Measurements from ENCODE around the gene CD33.
"Not testable (repeated sequence)": the region's sequence is repeated elsewhere in the genome, so short reads cannot be mapped to it uniquely, and the experiment has no call there.

The CD33 gene

DNA sequence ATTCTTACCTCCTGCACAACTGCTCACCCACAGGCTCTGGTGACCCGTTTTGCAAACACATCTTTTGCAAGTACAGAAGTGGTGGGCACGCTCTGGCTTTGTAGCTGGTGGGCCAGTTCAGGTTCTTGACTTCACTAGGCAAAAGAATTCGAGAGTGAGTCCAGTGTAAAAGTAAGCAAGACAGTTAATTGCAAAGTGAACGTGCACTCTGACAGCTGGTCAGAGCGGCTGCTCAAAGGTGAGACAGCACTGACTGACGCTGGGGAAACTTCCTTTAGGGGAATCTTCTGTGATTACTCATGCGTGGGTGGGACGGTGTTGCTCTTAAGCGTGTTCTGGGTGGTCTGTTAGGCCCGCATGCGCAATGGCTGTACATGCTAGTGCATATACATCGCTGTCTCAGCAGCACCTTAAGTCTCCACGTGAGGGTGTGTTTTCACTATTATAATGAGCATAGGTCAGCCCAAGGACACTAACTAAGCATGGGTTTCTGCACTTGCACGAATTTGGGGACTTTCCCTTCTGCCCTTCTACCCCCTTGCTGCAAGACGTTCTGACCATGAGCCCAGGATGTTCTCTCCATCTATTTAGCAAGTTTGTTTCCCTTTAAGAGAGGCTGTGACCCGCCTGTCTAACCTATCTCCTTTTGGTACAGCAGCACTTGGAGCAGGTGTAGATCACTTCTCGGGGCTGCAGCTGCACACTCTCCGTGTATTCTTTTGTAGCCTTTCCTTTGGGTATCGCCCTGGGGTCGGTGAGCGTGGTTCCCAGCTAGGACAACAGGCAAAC, 30.2 kb upstream of the CD33 start:
- H3K4me3 ChIP-seq (ENCODE audit: low read depth in 1 of 2, low read length in 2 of 2) = no peak overlapping the region
- H3K27me3 ChIP-seq (ENCODE audit: low read depth, low read length) = no peaks in the 10 kb centered on the region
- no peaks in the 10 kb centered on the region for H3K4me1 ChIP-seq (ENCODE audit: control insufficient read depth in 1 of 2, insufficient read depth in 2 of 2, low read length in 2 of 2)
- no peaks in the 10 kb centered on the region for H3K9me3 ChIP-seq (ENCODE audit: control insufficient read depth in 1 of 2, low read length in 2 of 2)
- no peaks in the 10 kb centered on the region for H3K36me3 ChIP-seq (ENCODE audit: control insufficient read depth in 1 of 2, insufficient read depth in 2 of 2, low read length in 2 of 2)
- H3K27ac ChIP-seq (ENCODE audit: low read length) = no peak overlapping the region

DNA sequence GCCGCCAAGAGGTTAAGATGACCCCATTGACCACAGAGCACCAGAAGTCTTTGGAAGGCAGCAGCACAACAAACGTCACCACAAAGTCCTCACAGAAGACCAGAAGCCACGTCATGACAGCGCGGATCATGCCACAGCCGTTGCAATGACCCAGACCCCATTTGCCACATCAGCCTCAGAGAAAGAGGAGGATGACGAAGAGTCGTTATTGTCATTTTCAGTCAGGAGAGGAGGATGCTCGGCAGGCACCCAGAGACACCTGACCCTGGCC, 29.6 kb upstream of the CD33 start:
- Histone ChIP-seq H3K4me1 (ENCODE audit: control insufficient read depth in 1 of 2, insufficient read depth in 2 of 2, low read length in 2 of 2) (no peaks in the 10 kb centered on the region), H3K9me3 (ENCODE audit: control insufficient read depth in 1 of 2, low read length in 2 of 2) (no peaks in the 10 kb centered on the region), H3K4me3 (ENCODE audit: low read depth in 1 of 2, low read length in 2 of 2) (no peak overlapping the region), H3K27me3 (ENCODE audit: low read depth, low read length) (no peaks in the 10 kb centered on the region), H3K36me3 (ENCODE audit: control insufficient read depth in 1 of 2, insufficient read depth in 2 of 2, low read length in 2 of 2) (no peaks in the 10 kb centered on the region), H3K27ac (ENCODE audit: low read length) (no peak overlapping the region)

DNA sequence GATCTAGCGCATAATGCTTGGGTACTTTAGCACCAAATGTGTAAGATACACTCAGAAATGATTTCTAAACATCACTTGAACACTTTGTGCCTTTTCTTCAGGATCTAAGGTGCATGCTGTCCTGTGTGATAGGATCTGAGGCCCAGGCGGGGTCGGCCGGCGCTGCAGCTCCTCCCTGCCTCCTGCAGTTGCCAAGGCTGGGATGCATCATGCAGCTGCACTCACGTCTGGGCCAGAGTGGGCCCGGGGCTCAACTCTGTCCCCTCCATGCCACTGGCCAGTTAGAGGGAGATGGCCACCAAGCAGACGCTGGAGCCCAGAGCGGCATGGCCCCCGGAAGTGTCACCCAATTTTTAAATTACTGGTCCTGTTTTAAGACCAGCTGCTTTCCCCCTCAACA, 29.3 kb upstream of the CD33 start:
- no peaks in the 10 kb centered on the region for H3K36me3 ChIP-seq (ENCODE audit: control insufficient read depth in 1 of 2, insufficient read depth in 2 of 2, low read length in 2 of 2)
- H3K4me3 ChIP-seq (ENCODE audit: low read depth in 1 of 2, low read length in 2 of 2) = no peak overlapping the region
- H3K4me1 ChIP-seq (ENCODE audit: control insufficient read depth in 1 of 2, insufficient read depth in 2 of 2, low read length in 2 of 2) = no peaks in the 10 kb centered on the region
- no peaks in the 10 kb centered on the region for H3K27me3 ChIP-seq (ENCODE audit: low read depth, low read length)
- H3K27ac ChIP-seq (ENCODE audit: low read length) = no peak overlapping the region
- no peaks in the 10 kb centered on the region for H3K9me3 ChIP-seq (ENCODE audit: control insufficient read depth in 1 of 2, low read length in 2 of 2)

DNA sequence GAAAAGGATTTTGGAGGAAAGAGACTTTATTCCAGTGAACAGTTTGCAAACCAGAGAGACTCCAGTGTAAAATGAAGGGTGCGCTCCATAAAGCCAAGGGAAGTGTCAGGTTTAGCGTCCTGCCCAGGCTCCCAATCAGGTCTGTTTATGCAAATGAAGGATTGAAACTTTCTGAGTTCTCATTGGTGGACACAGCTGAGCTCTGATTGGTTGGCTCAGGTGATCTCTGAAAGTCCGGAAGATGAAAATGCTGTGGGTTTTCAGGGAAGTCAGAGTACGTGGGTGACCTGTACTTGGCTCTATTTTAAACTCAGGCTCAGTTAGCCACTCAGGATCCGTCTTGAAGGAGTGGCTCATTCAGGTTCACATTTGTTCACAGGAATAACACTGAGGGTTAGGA, 28.7 kb upstream of the CD33 start:
- Histone ChIP-seq H3K27me3 (ENCODE audit: low read depth, low read length) (no peaks in the 10 kb centered on the region), H3K4me1 (ENCODE audit: control insufficient read depth in 1 of 2, insufficient read depth in 2 of 2, low read length in 2 of 2) (no peaks in the 10 kb centered on the region), H3K36me3 (ENCODE audit: control insufficient read depth in 1 of 2, insufficient read depth in 2 of 2, low read length in 2 of 2) (no peaks in the 10 kb centered on the region), H3K9me3 (ENCODE audit: control insufficient read depth in 1 of 2, low read length in 2 of 2) (no peaks in the 10 kb centered on the region), H3K27ac (ENCODE audit: low read length) (no peak overlapping the region), H3K4me3 (ENCODE audit: low read depth in 1 of 2, low read length in 2 of 2) (no peak overlapping the region)

DNA sequence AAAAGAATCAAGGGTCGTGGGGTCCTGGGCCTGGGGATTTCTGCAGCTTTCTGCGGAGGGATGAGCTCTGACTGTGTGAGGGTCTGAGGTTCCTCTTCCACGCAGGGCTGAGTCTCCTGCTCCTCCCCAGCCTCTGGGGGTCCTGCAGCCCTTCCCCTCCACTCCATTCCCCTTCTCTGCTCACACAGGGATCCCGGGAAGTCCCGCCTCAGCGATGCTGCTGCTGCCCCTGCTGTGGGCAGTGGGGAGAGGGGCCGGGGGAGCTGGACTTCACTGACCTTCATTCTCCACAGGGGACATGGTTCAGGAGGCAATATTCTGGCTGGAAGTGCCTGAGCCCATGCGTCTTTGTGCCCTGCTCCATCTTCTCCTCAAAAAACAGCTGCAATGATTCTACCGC, 26.2 kb upstream of the CD33 start:
- no peaks in the 10 kb centered on the region for H3K36me3 ChIP-seq (ENCODE audit: control insufficient read depth in 1 of 2, insufficient read depth in 2 of 2, low read length in 2 of 2)
- no peaks in the 10 kb centered on the region for H3K9me3 ChIP-seq (ENCODE audit: control insufficient read depth in 1 of 2, low read length in 2 of 2)
- no peaks in the 10 kb centered on the region for H3K4me1 ChIP-seq (ENCODE audit: control insufficient read depth in 1 of 2, insufficient read depth in 2 of 2, low read length in 2 of 2)
- no peaks in the 10 kb centered on the region for H3K27me3 ChIP-seq (ENCODE audit: low read depth, low read length)
- no peak overlapping the region for H3K4me3 ChIP-seq (ENCODE audit: low read depth in 1 of 2, low read length in 2 of 2)
- H3K27ac ChIP-seq (ENCODE audit: low read length) = no peak overlapping the region

DNA sequence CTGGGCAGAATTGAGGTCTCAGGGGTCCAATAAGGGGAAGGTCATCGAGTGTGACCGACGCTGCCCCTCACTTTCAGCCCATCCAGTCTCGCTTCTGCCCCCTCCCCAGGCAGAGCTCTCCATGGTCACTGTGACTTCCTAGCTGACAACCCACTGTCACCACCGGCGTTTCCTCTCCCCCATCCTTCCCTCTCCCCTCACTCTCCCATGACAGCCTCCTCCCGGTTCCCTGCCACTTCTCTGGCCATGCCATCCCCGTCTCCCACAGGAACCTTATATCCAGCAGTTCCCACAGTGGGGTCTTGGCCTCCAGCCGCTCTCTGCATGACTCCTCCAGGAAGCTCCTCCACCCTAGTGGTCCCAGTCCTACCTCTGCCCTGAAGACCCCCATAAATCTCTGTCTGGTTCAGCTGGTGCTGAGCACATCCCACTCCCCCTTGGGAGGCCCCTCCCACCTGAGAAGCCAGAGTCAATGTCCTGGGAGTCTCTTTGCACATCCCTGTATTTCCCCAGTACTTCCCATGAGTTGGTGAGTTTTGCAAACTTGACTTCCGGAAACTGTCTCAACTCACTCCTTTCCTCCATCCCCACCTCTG, 24.7 kb upstream of the CD33 start:
- Histone ChIP-seq H3K27me3 (ENCODE audit: low read depth, low read length) (no peaks in the 10 kb centered on the region), H3K4me3 (ENCODE audit: low read depth in 1 of 2, low read length in 2 of 2) (no peak overlapping the region), H3K36me3 (ENCODE audit: control insufficient read depth in 1 of 2, insufficient read depth in 2 of 2, low read length in 2 of 2) (no peaks in the 10 kb centered on the region), H3K27ac (ENCODE audit: low read length) (no peak overlapping the region), H3K4me1 (ENCODE audit: control insufficient read depth in 1 of 2, insufficient read depth in 2 of 2, low read length in 2 of 2) (no peaks in the 10 kb centered on the region), H3K9me3 (ENCODE audit: control insufficient read depth in 1 of 2, low read length in 2 of 2) (no peaks in the 10 kb centered on the region)

DNA sequence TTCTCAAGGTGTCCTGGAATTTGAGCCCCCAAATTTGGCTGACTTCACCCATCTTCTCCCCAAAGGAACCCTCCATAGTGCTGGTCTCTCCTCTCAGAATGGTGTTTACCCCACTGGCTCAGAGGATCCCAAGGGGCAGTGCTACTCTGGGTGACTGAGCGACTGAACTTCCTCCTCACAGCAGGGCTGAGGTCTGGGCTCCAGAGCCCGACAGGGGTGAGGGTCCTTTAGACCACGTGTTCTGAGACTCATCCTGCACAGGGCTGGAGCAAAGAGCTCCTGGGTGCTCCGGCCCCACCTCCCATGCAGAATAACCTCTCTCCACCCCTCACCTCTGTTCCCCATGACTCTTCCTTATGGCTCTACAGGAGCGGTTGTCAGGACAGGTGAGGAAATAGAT, 23.2 kb upstream of the CD33 start:
- H3K4me1 ChIP-seq (ENCODE audit: control insufficient read depth in 1 of 2, insufficient read depth in 2 of 2, low read length in 2 of 2) = no peaks in the 10 kb centered on the region
- H3K9me3 ChIP-seq (ENCODE audit: control insufficient read depth in 1 of 2, low read length in 2 of 2) = no peaks in the 10 kb centered on the region
- no peaks in the 10 kb centered on the region for H3K36me3 ChIP-seq (ENCODE audit: control insufficient read depth in 1 of 2, insufficient read depth in 2 of 2, low read length in 2 of 2)
- no peak overlapping the region for H3K27ac ChIP-seq (ENCODE audit: low read length)
- no peak overlapping the region for H3K4me3 ChIP-seq (ENCODE audit: low read depth in 1 of 2, low read length in 2 of 2)
- H3K27me3 ChIP-seq (ENCODE audit: low read depth, low read length) = no peaks in the 10 kb centered on the region

DNA sequence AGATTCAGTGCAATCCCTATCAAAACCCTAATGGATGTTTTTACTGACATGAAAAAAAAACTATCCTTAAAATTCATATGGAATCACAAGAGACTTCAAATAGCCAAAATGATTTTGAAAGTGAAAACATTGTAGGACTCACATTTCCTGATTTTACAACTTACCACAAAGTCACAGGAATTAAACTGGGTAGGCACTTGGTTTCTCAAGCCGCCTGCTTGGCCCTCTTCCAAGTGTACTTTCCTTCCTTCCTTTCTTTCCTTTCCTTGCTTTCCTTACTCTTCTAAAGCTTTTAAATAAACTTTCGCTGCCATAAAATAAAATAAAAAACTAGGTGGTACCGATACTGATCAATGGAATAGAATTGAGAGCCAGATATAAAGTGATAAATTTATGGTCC, 21.0 kb upstream of the CD33 start:
- Histone ChIP-seq H3K27me3 (ENCODE audit: low read depth, low read length) (no peaks in the 10 kb centered on the region), H3K9me3 (ENCODE audit: control insufficient read depth in 1 of 2, low read length in 2 of 2) (no peaks in the 10 kb centered on the region), H3K4me3 (ENCODE audit: low read depth in 1 of 2, low read length in 2 of 2) (no peak overlapping the region), H3K27ac (ENCODE audit: low read length) (no peak overlapping the region), H3K36me3 (ENCODE audit: control insufficient read depth in 1 of 2, insufficient read depth in 2 of 2, low read length in 2 of 2) (no peaks in the 10 kb centered on the region), H3K4me1 (ENCODE audit: control insufficient read depth in 1 of 2, insufficient read depth in 2 of 2, low read length in 2 of 2) (no peaks in the 10 kb centered on the region)

DNA sequence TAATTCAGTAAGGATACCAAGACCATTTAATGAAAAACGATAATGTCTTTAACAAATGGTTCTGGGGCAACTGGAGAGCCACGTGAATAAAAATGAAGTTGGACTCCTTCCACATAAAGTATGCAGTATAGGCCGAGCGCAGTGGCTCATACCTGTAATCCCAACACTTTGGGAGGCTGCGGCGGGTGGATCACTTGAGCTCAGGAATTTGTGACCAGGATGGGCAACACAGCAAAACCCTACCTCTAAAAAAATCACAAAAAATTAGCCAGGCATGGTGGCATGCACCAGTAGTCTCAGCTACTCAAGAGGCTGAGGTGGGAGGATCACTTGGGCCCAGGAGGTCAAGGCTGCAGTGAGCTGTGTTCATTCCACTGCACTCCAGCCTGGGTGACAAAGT, 20.6 kb upstream of the CD33 start:
- no peaks in the 10 kb centered on the region for H3K9me3 ChIP-seq (ENCODE audit: control insufficient read depth in 1 of 2, low read length in 2 of 2)
- H3K27me3 ChIP-seq (ENCODE audit: low read depth, low read length) = no peaks in the 10 kb centered on the region
- H3K27ac ChIP-seq (ENCODE audit: low read length) = no peak overlapping the region
- no peaks in the 10 kb centered on the region for H3K36me3 ChIP-seq (ENCODE audit: control insufficient read depth in 1 of 2, insufficient read depth in 2 of 2, low read length in 2 of 2)
- H3K4me3 ChIP-seq (ENCODE audit: low read depth in 1 of 2, low read length in 2 of 2) = no peak overlapping the region
- no peaks in the 10 kb centered on the region for H3K4me1 ChIP-seq (ENCODE audit: control insufficient read depth in 1 of 2, insufficient read depth in 2 of 2, low read length in 2 of 2)

DNA sequence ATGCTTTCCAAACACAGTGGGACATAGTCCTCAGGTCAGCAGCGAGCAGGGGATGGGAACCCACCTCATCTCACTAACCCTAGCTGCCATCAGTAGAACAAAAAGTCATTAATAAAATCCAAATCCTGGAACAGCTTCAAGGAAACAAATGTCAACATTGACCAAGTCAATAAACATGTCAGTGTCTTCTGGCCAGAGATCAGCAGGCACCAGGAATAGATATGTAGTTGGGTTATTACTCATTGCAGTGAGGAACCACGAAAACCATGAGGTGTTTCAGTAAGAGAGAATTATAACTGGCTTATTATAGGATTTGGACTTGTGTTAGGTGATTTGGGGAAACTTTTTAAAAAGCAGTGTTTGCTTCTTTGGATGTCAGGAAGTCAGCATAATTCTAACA, 17.1 kb upstream of the CD33 start:
- Histone ChIP-seq H3K4me1 (ENCODE audit: control insufficient read depth in 1 of 2, insufficient read depth in 2 of 2, low read length in 2 of 2) (no peaks in the 10 kb centered on the region), H3K36me3 (ENCODE audit: control insufficient read depth in 1 of 2, insufficient read depth in 2 of 2, low read length in 2 of 2) (no peaks in the 10 kb centered on the region), H3K9me3 (ENCODE audit: control insufficient read depth in 1 of 2, low read length in 2 of 2) (no peaks in the 10 kb centered on the region), H3K27ac (ENCODE audit: low read length) (no peak overlapping the region), H3K4me3 (ENCODE audit: low read depth in 1 of 2, low read length in 2 of 2) (no peak overlapping the region), H3K27me3 (ENCODE audit: low read depth, low read length) (no peaks in the 10 kb centered on the region)

DNA sequence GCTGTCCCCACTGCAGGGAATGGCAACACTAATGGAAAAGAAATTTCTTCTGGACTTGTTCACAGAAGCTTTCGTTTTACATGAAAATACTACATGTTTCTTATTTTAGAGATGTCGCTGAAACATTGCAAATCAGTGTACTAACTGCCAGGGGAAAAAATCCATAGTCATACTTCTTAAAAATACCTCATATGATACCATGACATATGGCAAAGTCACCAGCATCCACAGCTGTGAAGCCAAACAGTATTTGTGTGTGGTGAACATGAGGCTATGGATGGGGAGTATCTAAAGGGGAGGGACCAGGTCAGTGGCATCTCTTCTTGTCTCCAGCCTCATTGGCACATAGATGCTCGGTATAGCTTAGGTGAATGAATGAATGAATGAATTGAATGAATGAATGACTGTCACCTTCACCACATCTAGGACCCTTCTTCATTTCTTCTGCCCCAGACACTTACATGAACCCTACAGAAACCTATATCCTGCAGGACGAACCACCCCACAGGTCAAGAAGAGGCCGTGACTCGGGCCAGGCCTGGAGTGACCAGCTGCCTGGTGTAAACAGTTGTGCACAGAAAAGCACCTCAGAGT, 14.6 kb upstream of the CD33 start:
- H3K36me3 ChIP-seq (ENCODE audit: control insufficient read depth in 1 of 2, insufficient read depth in 2 of 2, low read length in 2 of 2) = no peaks in the 10 kb centered on the region
- no peaks in the 10 kb centered on the region for H3K4me1 ChIP-seq (ENCODE audit: control insufficient read depth in 1 of 2, insufficient read depth in 2 of 2, low read length in 2 of 2)
- H3K9me3 ChIP-seq (ENCODE audit: control insufficient read depth in 1 of 2, low read length in 2 of 2) = no peaks in the 10 kb centered on the region
- H3K27ac ChIP-seq (ENCODE audit: low read length) = no peak overlapping the region
- H3K27me3 ChIP-seq (ENCODE audit: low read depth, low read length) = no peaks in the 10 kb centered on the region
- H3K4me3 ChIP-seq (ENCODE audit: low read depth in 1 of 2, low read length in 2 of 2) = no peak overlapping the region

DNA sequence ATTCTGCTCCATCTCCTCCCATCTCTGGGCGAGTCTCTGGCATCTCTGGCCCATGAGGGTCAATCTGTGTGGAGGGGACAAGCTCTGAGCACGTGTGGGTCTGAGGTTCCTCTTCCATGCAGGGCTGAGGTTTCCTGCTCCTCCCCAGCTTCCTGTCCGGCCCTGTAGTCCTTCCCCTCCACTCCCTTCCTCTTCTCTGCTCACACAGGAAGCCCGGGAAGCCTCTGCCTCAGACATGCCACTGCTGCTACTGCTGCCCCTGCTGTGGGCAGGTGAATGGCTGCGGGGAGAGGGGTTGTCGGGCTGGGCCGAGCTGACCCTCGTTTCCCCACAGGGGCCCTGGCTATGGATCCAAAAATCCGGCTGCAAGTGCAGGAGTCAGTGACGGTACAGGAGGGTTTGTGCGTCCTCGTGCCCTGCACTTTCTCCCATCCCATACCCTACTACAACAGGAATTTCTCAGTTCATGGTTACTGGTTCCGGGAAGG, 14.0 kb upstream of the CD33 start:
- not testable (repeated sequence) for H3K4me3 ChIP-seq (ENCODE audit: low read depth in 1 of 2, low read length in 2 of 2)

More for the DNA sequence above, 14.0 kb upstream of the CD33 start:
- not testable (repeated sequence) for H3K9me3 ChIP-seq (ENCODE audit: control insufficient read depth in 1 of 2, low read length in 2 of 2); H3K27me3 ChIP-seq (ENCODE audit: low read depth, low read length); H3K27ac ChIP-seq (ENCODE audit: low read length); H3K36me3 ChIP-seq (ENCODE audit: control insufficient read depth in 1 of 2, insufficient read depth in 2 of 2, low read length in 2 of 2); H3K4me1 ChIP-seq (ENCODE audit: control insufficient read depth in 1 of 2, insufficient read depth in 2 of 2, low read length in 2 of 2)

Data from muscle layer of duodenum (tissue), 2 donors.